Activated CD8-positive, alpha-beta memory T cell treated with anti-CD3 and anti-CD28 coated beads for 4 hours (primary cell): ENCODE measurements around the gene GABRD.

Experiments used
- DNase-seq, 2 donors: peaks; one replicate each; pipeline ENCODE4 v3.0.0-alpha.2; 2020; ENCODE audit warnings: low read depth in 2 of 2

GABRD gene

DNA sequence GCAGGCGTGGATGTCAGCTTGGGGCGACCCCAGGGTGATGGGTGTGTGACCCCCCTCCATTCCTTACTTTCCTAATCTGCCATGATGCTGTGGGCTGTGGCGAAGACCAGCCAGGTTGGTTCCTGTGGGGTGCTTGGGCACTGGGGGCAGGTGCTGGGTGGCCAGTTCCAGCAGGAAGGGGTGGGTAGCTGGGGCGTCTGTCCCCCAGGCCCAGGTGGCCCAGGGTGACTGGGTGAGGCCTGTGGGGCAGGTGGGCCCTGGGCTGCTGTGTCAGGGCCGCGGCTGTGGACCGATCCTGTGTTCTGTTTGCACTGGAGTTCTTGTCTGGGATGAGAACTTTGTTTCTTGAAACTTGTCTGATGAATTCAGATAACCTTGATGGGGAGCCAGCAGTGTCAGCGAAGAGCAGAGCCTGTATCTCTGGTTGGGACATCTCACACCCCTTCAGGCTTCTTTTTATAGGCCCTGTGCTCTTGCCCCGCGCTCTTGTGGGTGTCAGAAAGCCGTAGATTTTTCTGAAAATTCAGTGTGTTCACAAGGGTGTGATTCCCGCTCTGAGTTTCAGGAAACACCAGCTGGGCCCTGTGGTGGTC is 34.7 kb downstream of the GABRD start:
- no peak for DNase-seq

DNA sequence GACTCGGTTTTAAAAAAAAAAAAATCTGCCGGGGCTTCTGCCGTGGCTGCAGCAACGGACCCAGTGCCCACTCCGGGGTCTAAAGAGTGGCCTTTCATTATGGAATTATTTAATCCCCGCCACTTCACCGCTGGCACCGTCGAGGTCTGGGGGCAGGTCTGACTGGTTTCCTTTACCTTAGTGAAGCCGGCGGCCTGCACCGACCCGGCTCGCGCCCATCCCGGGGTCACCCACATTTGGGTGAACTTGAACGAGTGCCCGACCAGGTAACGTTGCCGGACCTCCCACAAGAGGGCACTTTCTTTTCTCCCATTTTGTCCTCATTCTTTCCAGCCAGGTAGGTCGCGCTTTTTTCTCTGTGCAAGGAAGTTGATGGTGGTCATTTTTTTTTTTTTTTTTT is 35.4 kb downstream of the GABRD start:
- DNase-seq: no peak

DNA sequence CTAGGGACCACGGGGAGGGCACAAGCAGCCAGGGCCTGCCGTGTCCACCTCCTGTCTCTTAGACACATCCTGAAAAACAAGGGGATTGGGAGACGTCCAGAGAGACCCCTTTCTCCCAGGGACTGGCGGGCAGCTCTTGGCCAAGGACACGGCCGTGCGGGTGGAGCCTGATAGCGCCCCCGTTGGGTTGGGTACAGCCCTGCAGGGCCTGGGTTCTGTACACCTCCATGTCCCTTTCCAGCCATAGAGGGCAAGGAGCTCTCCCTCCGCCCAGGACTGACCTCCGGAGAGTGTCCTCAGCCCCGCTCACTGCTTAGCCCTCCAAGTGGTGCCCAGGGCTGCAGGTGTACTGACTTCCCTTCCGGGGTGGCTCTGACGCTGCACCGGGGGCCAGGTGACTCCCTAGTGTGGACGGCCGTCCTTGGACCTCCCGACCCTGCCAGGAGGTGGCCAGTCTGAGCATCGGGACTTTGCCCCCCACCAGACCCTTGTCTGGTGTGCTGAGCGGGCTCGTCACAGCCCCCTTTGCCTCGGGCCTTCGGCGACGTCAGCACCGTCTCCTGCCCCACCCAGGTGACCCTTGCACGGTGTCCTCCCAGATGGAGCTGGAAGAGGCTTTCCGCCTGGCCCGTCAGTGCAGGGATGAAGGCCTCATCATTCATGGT is 36.9 kb downstream of the GABRD start:
- DNase-seq: no peak

- DNase-seq: no peak
Measured at GRCh38 chr1:2056955-2057590, 37.9 kb downstream of the GABRD start.

GRCh38 chr1:2059290-2059953 is 40.3 kb downstream of the GABRD start:
- DNase-seq: no peak

GRCh38 chr1:2060072-2060471 is 40.9 kb downstream of the GABRD start:
- DNase-seq: no peak

DNA sequence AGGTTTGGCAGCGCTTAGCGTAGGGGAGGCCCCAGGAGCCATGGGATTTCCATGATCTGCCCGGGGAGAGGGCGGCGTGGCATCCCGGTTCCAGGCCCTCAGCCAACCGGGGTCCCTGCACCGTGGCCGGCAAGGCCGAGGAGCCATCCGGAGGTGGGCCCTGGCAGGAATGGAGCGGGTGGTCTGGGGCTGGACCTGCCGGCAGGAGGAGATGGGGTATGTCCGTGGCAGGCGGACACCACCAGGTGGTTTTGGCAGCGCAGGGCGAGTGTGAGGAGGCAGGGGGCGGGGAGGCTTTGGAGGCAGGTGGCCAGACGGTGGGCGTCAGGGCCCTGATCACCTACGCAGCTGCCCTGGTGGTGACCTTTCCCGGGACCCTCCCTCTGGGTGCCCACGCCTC is 41.4 kb downstream of the GABRD start:
- no peak for DNase-seq

GRCh38 chr1:2061065-2061778 is 42.1 kb downstream of the GABRD start:
- DNase-seq: no peak

- DNase-seq: no peak
Measured at GRCh38 chr1:2065699-2066098, 46.6 kb downstream of the GABRD start.

- DNase-seq: no peak
Measured at GRCh38 chr1:2067393-2067792, 48.2 kb downstream of the GABRD start.

GRCh38 chr1:2067981-2068380 is 48.8 kb downstream of the GABRD start:
- DNase-seq: no peak

DNA sequence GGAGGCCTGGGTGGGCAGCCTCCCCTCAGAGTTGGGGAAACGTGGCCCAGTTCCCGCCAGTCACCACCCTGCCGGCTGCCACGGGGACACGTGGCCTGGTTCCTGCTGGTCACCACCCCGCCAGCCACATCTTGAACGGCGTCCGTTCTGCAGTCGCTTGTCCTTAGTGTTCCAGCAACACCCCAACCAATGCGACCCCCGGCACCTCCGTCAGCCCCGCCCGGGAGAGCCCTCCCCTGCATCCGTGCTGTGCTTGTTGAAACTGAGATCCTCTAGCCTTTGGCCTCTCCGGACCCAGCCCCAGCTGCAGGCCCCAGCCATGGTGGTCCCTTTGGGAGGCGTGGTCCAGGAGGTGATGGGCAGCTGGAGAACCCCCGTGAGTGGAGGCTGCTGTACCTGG is 49.8 kb downstream of the GABRD start:
- no peak for DNase-seq

DNA sequence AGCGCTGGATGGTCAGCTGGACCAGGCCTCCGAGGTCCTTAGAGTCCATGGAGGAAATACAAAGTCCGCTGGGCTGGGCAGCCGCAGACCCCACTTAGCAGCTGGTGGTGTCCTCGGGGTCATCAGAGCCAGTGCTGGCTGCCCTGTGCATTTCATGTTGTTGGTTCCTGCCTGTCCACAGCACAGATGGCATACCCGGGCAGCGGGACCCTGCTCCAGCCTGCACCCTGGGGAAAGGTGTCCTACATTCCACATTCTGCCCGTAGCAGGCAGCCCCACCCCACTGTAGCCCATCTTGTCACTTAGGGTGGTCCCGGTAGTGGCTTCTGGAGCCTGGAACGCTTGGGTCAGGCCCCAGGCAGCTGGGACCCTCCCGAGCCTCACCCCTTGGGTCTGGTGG is 50.9 kb downstream of the GABRD start:
- DNase-seq: no peak

DNA sequence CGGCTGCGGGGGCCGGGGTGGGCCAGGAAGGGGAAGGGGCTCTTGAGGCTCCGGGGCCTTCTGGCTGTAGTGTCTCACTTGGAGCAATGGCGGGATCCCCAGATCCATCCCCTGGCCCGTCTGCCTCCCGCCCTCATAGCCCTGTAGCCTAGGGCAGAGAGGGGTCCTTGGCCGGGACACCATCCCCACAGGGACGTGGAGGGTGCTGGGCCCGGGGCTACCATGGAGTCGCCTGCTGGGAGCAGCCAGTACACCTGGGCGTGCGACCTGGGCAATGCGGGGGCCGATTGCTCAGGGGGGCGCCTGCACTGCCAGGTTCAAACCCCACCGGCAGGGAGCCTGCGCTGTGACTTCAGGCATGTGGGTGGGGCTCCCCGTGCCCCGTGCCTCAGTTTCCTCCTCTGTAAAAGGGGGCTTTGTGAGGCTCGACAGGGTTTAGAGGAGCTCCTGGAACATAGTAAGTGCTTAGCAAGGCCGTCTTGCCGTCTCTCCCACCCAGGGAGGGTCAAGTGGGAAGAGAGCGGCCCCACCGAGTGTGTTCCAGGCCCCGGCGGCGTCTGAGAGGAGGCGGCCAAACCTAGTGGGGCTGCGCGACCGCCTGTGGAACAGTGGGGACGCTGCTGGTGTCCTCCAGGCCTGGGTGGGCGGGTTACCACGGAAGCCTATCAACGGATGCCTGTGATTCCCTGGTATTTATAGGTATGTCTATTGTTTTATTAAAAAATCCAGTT is 51.8 kb downstream of the GABRD start:
- no peak for DNase-seq

DNA sequence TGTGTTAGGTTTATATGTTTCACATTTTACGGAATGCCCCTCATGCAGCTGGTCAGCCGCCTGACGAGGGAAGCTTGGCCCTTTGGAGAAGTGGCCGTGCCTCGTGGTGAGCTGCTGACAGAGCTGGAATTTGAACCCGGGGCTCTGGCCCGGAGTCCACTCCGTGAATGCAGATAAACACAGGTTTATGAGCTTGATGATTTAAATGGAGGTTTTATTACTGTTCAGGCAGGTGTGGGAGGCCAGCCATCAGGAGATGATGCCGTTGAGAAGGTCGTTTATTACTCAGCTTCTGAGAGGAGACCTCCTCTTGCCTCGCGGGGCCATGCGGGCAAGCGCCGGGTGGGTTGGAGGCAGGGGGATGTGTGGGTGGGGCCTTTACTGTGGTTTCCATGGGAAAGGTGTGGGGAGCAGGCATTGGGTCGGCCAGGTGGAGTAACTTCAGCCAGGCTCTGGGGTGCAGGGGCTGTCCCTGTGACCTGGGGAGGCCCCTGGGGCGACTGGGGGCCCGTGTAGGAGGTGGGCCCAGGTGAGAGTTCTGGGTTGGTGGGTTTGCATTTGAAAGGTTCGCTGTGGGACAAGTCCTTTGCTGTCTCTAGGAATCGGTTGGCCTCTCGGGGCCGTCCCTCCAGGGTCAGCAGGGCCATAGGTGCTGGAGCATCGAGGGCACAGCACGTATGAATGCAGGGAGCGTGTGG is 53.1 kb downstream of the GABRD start:
- DNase-seq: no peak

- no peak for DNase-seq
Measured at GRCh38 chr1:2072891-2073290, 53.7 kb downstream of the GABRD start.

DNA sequence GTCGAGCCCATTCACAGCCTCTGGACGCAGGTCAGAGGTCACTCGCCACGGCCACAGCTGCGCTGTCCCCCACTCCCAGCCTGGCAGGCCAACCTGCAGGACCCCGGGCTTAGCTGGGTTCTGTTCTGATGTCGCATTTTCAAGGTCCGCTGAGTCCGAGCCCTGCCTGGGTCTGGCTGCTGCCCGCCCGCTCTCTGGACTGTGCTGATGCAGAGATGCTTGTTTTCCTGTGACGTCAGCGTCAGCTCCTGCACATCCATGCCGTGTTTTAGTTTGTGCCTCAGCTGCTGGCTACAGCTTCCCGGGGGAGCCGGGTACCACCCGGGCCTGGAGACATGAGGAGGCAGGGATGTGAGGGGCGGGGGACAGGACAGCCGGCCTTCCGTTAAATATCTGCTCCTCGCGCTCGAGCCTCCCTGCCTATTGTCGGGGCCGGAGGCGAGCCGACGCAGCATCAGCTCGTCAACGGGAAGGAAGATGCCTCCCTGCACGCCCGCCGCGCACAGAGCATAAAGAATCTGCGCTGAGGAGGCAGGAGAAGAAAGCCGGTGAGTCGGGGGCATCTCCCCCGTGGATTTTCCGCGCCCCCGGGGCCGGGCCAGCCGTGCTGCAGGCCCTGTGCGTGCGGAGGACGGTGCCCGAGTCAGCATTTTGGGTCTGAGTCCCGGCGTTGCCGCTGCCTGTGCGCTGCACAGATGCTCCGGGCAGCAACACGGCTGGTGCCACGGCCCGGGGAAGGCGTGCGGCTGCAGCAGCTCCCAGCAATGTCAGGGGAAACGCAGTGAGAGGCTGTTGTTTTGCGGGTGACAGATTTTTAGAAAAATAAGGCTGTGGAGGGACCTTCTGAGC is 54.5 kb downstream of the GABRD start:
- DNase-seq: no peak

- DNase-seq: no peak
Measured at GRCh38 chr1:2074396-2074795, 55.3 kb downstream of the GABRD start.

- DNase-seq: no peak
Measured at GRCh38 chr1:2074944-2075740, 56.0 kb downstream of the GABRD start.
